Stimulated activated CD8-positive, alpha-beta memory T cell treated with anti-CD3 and anti-CD28 coated beads, Interleukin-4, amount 100 ng/mL, for 4 hours (primary cell): Measurements from ENCODE around the gene LDHA.

Experiments
- DNase-seq, 2 donors: peaks; one replicate each; pipeline ENCODE4 v3.0.0-alpha.2; 2020; ENCODE audit warnings: low read depth in 2 of 2, low spot score in 1 of 2

LDHA gene

GRCh38 chr11:18394275-18394927, at the start of gene LDHA:
Gene LDHA (plus strand): TSS chr11:18394563. CDS start chr11:18396843, 2,280 bp downstream.
- DNase-seq: peak; percentile 98 to 99

GRCh38 chr11:18347471-18348125, 46.8 kb upstream of the LDHA start:
- no peak for DNase-seq

- DNase-seq: no peak
Observed at GRCh38 chr11:18352581-18352980, 41.8 kb upstream of the LDHA start.

GRCh38 chr11:18358646-18359045, 35.7 kb upstream of the LDHA start:
- DNase-seq: no peak

GRCh38 chr11:18361154-18361553, 33.2 kb upstream of the LDHA start:
- no peak for DNase-seq

- DNase-seq: no peak
Observed at GRCh38 chr11:18364495-18365073, 29.8 kb upstream of the LDHA start.

- DNase-seq: no peak
Observed at GRCh38 chr11:18365741-18366140, 28.6 kb upstream of the LDHA start.

GRCh38 chr11:18366286-18366685, 28.1 kb upstream of the LDHA start:
- DNase-seq: no peak

- DNase-seq: no peak
Observed at GRCh38 chr11:18367431-18367830, 26.9 kb upstream of the LDHA start.

- no peak for DNase-seq
Observed at GRCh38 chr11:18368221-18368620, 26.1 kb upstream of the LDHA start.

- no peak for DNase-seq
Observed at GRCh38 chr11:18369398-18369797, 25.0 kb upstream of the LDHA start.

GRCh38 chr11:18371279-18371678, 23.1 kb upstream of the LDHA start:
- DNase-seq: no peak

GRCh38 chr11:18372201-18372600, 22.2 kb upstream of the LDHA start:
- no peak for DNase-seq

- no peak for DNase-seq
Observed at GRCh38 chr11:18374956-18375355, 19.4 kb upstream of the LDHA start.

GRCh38 chr11:18375941-18376340, 18.4 kb upstream of the LDHA start:
- no peak for DNase-seq

GRCh38 chr11:18379201-18379600, 15.2 kb upstream of the LDHA start:
- no peak for DNase-seq

GRCh38 chr11:18383388-18384156, 10.8 kb upstream of the LDHA start:
- DNase-seq: peak in 1 of 2 donors; percentile 38

GRCh38 chr11:18384157-18384641, 10.2 kb upstream of the LDHA start:
- DNase-seq: no peak

GRCh38 chr11:18390088-18390487, 4.3 kb upstream of the LDHA start:
- no peak for DNase-seq

- no peak for DNase-seq
Observed at GRCh38 chr11:18392434-18393321, 1.7 kb upstream of the LDHA start.
